Stimulated activated CD8-positive, alpha-beta memory T cell treated with anti-CD3 and anti-CD28 coated beads, Interleukin-15, amount 100 ng/mL, for 24 hours (primary cell): Measurements from ENCODE around the gene PRR16.

Experiments
- DNase-seq: peaks from one replicate; pipeline ENCODE4 v3.0.0-alpha.2; 2020; ENCODE audit warnings: low read depth

Gene PRR16

DNA sequence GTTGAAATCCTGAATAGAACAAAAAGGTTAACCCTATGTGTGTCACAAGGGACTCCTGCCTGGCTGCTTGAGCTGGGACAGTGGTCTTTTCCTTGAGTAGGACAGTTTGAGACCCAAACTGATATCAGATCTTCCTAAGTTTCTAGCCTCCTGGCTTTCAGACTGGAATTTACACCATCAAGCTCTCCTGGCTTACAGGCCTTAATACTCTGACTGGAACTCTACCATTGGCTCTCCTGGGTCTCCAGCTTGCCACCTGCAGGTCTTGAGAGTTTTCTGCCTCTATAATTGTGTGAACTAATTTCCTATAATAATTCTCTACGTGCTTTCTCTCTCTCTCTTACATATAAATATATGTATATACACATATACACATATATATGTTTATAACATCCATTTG is 112.5 kb downstream of the PRR16 start:
- no peak for DNase-seq

DNA sequence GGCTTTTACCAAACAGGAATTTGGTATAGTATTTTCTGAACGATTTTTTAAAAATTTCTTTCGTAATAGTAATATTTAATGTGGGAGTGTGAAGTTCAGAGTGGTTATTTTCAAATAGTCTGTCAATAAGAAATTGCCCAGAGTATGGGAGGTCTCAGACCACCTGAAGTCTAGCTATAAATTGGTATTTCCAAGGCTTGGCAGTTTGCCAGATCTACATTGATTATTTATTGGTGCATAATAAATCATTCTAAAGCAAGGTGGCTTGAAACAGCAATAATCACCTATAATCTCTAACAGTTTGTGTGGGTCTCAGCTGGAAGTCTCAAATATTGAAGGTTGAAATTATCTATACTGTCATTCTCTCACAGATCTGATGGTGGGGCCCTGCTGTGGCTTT is 118.5 kb downstream of the PRR16 start:
- DNase-seq, result no peak

DNA sequence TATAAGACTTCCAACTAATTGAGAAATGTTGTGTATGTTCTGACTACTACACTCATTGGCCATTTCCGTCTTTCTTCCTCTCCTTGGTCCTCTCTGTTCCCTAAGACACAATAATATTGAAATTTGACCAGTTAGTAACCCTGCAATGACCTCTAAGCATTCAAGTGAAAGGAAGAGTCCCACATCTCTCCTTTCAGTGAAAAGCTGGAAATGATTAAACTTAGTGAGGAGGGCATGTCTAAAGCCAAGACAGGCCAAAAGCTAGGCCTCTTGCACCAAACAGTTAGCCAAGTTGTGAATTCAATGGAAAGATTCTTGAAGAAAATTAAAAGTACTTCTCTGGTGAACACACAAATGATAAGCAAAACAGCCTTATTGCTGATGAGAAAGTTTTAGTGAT is 122.5 kb downstream of the PRR16 start:
- no peak for DNase-seq

DNA sequence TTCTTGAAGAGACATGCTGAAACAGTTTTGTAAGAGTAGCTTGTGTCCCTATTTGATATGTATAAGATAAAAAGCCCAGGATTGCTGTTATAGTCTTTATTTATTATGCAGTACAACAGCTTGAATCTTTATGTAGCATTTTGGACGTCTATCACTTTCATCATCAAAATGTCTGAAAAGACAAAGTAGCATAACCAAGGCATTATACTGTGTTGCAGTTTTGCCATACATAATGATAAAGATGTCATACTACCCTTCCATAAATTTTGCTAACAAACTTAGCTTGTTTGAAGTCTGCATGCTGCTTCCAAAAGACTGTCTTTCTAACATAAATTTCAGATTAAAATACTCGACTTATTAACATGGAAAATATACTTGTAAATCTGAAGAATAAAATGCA is 127.8 kb downstream of the PRR16 start:
- no peak for DNase-seq

DNA sequence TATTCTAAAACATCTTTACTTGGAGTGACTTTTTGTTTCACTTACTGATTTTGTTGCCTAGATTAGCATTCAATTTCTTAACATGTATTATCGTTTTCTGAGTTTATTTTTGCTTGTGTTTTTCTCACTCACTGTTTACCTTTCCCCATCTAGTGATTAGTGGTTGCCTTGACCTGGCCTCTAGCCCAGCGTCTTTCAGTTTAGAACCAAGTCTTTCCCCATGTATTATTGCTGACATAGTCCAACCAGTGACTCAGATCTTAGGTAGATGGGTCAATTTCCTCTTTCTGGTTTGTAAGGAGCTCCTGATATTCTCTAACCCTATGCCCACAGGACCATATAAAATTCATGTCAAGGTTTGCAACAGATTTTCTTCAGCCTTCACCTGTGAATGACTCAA is 135.5 kb downstream of the PRR16 start:
- no peak for DNase-seq

DNA sequence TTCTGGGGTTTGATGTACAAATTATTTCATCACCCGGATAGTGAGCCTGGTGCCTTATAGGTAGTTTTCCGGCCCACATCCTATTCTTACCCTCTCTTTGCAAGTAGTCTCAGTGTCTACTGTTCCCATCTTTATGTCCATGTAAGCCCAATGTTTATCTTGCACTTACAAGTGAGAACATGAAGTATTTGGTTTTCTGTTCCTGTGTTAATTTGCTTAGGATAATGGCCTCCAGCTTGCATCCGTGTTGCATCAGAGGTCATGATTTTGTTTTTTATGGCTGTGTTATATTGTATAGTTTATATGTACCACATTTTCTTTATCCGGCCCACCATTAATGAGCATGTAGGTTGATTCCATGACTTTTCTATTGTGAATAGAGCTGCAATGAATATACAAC is 136.5 kb downstream of the PRR16 start:
- DNase-seq, result no peak

DNA sequence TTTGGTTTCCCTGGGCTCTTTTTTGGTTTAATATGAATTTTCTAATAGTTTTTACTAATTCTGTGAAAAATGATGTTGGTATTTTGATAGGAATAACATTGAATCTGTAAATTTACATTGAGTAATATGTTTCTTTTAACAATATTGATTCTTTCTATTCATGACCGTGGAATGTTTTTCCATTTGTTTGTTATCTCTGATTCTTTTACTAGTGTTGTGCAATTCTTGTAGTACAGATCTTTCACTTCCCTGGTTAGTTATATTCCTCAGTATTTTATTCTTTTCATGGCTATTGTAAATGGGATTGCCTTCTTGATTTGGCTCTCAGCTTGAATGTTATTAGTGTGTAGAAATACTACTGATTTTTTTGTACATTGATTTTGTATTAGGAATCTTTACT is 137.9 kb downstream of the PRR16 start:
- DNase-seq, result no peak

DNA sequence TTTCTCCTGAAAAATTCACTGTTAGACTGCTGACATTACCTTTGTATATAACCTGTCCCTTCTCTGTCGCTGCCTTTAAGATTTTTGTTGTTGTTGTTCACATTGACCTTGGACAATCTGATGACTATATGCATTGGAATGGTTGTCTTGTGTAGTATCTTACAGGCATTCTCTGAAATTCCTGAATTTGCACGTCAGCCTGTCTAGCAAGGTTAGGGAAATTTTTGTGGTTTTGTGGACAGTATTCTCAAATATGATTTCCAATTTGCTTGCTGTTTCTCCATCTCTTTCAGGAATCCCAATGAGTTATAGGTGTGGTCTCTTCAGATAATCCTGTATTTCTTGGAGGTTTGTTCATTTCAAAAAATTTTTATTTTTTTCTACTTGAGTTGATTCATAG is 140.8 kb downstream of the PRR16 start:
- DNase-seq, result no peak

DNA sequence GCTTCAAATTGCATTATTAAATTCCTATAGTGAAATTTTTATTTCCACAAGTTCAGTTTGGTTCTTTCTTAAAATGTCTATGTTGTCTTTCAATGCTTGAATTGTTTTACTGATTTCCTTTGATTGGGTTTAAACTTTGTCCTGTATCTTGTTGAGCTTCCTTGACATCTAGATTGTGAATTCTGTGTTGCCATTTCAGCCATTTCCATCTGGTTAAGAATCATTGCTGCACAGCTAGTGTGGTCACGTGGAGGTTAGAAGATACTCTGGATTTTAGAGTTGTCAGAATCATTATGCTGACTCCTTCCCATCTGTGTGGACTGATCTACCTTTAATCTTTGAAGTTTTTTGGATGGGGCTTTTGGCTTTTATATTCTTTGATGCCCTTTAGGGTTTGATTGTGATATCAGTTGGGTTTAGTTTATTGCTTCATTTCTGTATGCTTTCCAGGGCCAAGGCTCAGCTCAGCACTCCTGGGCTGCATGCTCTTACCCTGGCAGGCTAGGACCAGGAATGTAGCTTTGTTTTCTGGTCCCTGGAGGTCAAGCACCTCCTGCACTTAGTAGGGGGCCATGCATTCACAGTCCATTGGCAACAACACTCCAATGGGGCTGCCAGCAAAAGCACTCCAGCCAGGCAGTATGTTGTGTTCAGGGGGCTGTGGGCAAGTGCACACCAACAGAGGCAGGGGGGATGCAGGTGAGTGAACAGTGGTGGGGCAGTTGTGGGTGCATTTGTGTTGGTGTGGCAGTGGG is 141.4 kb downstream of the PRR16 start:
- DNase-seq, result no peak

DNA sequence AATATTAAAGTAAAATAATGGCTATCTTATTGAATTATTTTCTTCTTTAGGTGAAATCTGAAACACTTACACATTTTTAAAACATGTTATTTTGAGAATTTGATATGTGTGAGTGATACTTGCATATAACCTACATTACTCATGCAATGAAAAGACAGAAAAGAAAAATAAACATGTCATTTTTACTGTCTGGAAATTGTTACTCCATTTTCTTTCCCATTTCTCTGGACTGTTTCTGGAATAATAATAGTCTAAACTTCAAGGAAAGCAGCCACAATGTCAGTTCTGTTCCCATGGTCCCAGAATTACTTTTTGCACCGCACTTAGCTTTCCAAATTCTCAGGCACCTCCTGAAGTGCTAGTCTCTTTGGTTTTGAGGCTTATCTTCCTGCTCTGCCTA is 145.5 kb downstream of the PRR16 start:
- DNase-seq, result no peak

DNA sequence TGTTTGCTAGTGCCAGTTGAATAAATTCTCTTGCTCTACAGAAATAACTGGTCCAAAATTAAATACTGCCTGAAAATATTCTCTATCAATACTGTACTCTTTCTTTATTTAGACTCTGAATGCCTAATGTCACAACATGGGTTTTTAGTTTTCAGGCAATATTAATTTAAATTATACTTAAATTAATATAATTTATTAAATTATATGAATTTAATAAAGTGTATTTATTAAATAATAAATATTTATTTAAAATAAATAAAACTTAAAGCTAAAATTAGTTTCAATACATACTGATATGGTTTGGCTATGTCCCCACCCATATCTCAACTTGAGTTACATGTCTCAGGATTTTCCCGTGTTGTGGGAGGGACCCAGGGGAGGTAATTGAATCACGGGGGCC is 146.0 kb downstream of the PRR16 start:
- no peak for DNase-seq

DNA sequence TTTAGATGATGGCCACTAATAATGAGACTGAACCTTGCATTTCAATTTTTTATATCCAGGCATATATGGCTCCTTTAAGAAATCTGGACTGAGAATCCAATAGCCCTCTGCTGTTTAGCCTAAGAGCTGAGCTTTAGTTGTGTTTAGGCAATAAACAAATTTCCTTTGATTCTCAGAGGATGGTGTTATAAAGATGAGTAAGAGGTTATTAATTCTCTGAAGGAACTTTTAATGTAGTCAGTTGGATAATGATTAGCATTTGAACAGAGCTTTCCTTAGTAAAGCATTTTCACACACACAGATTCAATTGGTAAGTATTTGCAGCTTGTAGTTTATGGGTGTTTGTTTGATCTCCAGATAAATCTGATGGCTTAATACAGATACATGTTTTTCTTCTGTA is 149.6 kb downstream of the PRR16 start:
- DNase-seq, result no peak

DNA sequence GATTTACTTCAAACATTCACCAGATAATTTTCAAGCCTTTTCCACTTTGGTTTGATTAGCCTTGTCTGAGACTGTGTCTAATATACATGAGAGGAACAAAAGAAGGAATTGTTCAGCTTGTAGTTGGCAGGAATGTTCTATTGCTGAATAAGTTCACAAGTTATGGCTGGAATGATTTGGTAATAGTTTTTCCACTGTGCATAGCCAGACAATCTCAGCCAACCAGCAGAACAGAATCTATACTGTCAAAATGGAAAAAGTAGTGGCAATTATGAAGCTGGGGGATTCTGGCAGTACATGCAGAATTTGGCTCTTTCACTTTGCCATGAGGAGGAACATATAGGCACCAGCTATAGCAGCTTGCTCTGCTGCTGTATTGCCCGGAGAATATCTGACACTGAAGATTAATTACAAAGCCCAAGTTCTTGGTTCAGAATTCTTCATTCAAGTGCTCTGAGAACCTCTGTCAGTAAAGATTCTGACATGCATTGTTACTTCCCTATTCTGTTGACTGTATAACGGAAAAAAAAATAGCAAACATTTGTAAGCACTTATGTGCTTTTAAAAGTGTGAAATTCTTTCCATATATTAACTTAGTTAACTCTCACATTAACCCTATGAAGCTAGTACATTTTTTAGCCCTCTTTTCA is 150.6 kb downstream of the PRR16 start:
- no peak for DNase-seq

DNA sequence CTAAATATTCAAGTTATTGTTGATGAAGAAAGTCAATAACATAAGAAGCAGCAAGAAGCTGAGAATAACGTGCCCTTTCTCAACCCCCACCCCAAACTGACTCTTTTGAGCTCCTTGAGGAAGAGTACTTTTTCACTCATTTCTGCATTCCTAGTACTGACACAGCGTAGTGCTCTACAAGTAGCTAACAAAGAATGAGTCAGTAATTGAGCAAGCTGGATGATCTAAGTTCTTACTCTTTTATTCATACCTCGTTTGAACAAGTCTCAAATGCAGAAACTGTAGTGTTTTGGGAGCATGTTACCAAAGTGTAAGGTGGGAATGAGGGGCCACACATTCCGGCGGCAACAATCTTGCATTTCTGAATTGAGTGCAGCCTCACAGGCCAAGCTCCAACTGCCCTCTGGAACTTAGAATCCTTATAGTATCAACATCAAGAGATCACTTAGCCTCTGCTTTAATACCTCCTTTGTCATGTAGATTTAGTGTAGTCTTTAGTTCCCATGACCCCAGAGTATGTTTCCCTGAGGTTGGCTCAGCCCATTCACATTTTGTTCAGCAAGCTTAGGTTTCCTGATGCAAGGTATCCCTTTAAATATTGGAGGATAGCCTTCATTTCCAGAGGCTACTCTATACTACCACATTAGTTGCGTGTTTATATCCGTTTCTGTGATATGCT is 152.0 kb downstream of the PRR16 start:
- DNase-seq, result no peak

DNA sequence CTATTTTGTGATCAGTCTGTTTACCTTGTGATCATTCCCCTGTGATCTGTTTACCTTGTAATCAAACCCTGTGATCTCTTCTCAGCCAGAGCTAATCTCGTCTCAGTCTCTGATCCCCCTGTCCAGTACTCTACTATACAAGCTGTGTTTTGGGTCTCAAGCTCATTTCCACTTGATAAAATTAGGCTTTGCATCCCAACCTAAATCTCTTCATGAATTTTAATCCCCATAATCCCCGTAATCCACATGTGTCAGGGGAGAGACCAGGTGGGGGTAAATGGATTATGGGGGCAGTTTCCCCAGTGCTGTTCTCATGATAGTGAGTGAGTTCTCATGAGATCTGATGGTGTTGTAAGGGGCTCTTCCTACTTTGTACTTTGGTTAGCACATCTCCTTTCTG is 157.2 kb downstream of the PRR16 start:
- no peak for DNase-seq

DNA sequence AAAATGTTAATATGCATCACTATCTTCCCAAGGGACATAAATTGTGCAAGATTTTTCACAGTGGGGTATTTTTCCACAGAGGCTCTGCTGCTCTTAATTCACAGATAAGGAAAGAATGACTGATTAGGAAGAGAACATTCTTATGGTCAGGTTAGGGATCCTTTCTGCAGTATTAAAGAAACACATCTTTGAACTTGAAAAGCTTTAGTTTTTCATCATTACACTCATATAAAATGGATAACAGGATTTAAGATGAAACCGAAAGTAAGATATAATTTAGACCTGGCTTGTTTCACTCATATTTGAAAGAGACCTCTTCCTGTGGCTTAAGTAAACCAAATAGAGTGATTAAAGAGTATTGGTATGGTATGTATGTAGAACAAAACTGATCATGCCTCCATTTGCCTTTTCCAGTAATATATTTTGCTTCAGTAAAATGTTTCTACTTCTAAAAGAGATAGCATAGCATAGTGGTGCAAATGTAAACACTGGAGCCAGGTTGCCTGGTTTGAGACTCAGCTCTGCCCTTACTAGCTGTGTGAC is 160.0 kb downstream of the PRR16 start:
- DNase-seq, result no peak

DNA sequence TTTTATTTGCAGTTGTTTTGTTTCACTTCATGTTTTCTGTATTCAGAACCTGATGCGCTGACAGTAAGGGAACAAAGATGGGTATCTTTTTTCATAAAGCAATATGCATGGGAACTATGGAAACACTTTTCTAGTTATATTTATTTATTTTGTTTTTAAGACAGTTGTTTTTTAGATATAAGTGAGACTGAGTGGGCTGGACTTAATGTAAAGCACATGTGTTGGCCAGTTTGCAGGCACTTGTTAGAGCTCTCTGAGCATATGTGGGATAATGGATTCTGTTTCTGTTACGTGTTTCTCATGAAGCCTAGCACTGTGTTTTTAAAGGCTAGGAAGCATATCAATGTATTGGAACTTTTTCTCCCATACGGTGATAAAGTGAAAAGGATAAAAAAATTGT is 164.1 kb downstream of the PRR16 start:
- DNase-seq, result no peak

DNA sequence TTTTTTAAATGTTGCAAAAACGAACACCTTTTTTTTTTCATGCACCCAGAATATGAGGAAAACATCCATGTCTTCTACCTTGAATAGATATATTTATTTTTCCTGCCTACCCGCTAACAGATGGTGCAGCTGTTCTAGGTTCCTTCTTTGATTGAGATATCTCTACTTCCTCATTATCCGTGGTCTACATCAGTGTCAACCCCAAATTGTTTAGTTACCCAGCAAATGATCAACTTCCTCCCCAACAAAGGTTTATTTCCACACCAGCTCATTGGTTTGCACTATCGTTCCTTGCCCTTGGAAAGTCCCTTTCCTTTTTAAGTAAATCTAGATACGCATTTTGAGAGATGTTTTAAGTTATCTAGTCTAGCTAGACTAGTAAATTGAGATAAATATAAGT is 166.4 kb downstream of the PRR16 start:
- no peak for DNase-seq

DNA sequence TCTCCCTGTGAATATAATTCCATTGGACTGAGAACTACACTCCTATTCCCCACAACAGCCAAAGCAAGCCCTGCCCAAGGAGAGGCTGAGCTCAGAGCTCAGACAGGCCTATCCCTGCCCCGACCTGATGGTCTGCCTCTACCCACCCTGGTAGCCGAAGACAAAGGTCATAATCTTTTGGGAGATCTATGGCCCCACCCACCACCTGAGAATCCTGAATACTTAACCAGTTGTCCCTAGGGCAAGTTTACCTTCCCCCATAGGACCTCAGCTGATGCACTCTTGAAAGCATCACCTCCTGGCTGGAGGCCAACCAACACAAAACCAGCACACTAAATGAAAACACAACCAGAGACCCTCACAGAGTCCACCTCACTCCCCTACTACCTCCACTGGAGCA is 167.5 kb downstream of the PRR16 start:
- no peak for DNase-seq

DNA sequence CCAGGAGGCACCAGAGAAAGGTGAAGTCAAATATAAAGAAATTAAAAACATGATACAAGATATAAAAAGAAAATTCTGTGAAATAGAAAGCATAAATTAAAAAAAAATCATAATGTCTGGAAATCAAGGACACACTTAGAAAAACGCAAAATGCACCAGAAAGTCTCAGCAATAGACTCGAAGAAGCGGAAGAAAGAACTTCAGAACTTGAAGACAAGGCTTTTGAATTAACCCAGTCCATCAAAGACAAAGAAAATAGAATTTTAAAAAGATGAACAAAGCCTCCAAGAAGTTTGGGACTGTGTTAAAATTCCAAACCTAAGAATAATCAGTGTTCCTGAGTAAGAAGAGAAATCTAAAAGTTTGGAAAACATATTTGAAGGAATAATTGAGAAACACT is 168.3 kb downstream of the PRR16 start:
- DNase-seq, result no peak

DNA sequence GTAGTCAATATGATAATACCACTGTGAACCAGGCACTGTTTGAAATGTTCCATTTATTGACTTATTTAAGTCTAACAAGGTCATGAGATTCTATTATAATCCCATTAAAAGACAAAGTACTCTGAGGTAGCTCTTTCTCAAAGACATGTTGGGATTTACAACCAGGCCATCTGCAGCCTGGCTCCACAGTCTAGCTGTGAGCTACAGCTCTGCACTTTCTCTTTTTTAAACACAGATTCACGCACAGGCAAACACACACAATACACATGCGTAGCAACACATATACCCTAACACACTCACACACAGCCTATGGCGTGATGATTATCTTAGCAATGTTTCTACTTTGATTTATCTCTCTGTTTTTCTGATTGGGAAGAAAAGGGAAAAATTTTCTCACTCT is 174.3 kb downstream of the PRR16 start:
- DNase-seq, result no peak

DNA sequence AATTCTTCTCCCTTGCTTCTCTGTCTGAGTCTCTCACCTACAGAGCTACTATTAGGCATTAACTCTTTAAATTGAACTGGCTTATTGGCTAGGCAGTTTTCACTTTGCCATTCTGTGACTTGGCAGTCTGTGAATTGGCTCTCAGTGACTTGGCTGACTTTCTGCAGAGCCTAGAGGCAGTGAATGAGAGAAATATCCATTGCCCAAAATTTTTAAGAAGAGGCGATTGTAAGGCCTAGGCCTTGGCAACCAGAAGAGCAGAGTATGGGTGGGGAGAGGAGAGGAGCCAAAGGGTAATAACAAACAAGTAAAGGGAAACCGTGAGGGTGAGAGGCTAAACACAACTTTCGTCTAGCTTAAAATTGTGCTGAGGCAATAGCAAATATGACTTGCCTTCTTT is 176.7 kb downstream of the PRR16 start:
- DNase-seq, result no peak

DNA sequence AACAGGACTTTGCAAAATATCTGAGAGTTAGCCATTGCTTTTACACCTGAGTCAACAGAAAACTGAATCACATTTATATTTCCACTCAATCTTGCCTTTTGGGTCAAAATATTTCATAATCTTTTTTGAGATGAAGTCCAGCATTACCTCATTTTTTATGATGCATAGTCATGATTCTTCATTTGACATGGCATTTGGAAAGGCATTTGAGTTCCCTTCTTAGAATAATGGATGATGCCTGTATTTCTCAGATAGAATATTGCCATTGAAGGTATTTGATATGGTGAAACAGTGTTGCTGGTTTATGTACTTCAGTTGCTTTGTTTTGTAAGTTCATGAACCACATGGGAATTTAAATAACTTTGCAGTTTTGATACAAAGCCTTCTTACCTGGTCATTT is 180.4 kb downstream of the PRR16 start:
- DNase-seq, result no peak
